ENCODE results near the gene DGCR2.

- TF ChIP-seq CTCF (IDR thresholded peaks at IDR 0.05) = no peak
- no peak for TF ChIP-seq POLR2A (IDR thresholded peaks at IDR 0.05)
These were observed 2.2 kb upstream of the DGCR2 start for GRCh38 chr22:19124377-19124776.
